Esophagus (tissue), 2 donors: ENCODE data around the gene KRT26. TPM values are rescaled to one million over a fixed set of nuclear protein-coding genes. Genes with fewer than 3 reads are reported as not detected.

ENCODE experiments used
- H3K27ac ChIP-seq, 2 donors: one replicate each; pipeline ENCODE4 v1.5.1; 2013; ENCODE audit warnings: low read depth in 2 of 2, mild to moderate bottlenecking in 2 of 2, inconsistent platforms in 1 of 2, low read length in 1 of 2, moderate library complexity in 1 of 2
- H3K27me3 ChIP-seq, 2 donors: one replicate each; pipeline ENCODE4 v1.6.1; 2013; ENCODE audit warnings: low read length in 2 of 2, control low read depth in 1 of 2, mild to moderate bottlenecking in 1 of 2; ENCODE audit not compliant: insufficient read depth in 2 of 2, control insufficient read depth in 1 of 2
- H3K36me3 ChIP-seq, 2 donors: one replicate each; pipeline ENCODE4 v1.6.1; 2013; ENCODE audit warnings: low read length in 1 of 2; ENCODE audit not compliant: control insufficient read depth in 2 of 2, insufficient read depth in 2 of 2
- H3K4me1 ChIP-seq, 2 donors: one replicate each; pipeline ENCODE4 v1.6.1; 2013; ENCODE audit warnings: low read length in 1 of 2; ENCODE audit not compliant: control insufficient read depth in 2 of 2, insufficient read depth in 2 of 2
- H3K4me3 ChIP-seq, 2 donors: one replicate each; pipeline ENCODE4 v1.5.1; 2013; ENCODE audit warnings: low read length in 2 of 2, mild to moderate bottlenecking in 2 of 2, low read depth in 1 of 2, moderate library complexity in 1 of 2
- H3K9me3 ChIP-seq, 2 donors: one replicate each; pipeline ENCODE4 v1.6.1; 2013; ENCODE audit warnings: mild to moderate bottlenecking in 2 of 2, low read depth in 1 of 2, low read length in 1 of 2, moderate library complexity in 1 of 2; ENCODE audit not compliant: control insufficient read depth in 2 of 2, insufficient read depth in 1 of 2
- WGBS, 2 donors: extraction: QIAGEN DNeasy Blood & Tissue Kit; methylation state at CpG; one replicate each; pipeline ENCODE4 v1.1.7; 2013; 5-methylcytosine and 5-hydroxymethylcytosine counted together
- polyA plus RNA-seq, 2 donors: library from polyadenylated mRNA; stranded (reverse); fragments of 200-250 nt; gene quantifications; one replicate each; pipeline ENCODE4 v1.2.3, GENCODE V29; 2013
- donor health status: healthy with polysubstance abuse.
- donor health status: Bipolar disorder and iron deficiency.

KRT26 gene
- polyA plus RNA-seq, 2 donors, result not detected

DNA sequence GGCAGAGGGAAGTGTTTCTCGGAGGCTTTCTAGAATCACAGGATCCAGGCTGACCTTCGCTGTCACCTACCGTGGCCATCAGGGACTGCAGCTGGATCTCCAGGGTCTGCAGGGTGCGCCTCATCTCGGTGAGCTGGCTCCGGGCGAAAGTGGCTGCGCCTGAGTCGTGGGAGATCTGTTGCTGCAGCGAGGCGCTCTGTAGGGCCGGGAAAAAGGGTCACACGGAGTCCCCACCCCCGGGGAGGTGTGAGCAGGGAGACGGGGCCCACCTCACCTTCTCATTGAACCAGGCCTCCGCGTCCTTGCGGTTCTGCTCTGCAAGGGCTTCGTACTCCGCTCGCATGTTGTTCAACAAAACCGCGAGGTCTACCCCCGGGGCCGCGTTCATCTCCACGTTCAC lies 24.8 kb upstream of the KRT26 start:
- Histone ChIP-seq H3K9me3 (no peaks in the 10 kb centered on the region), H3K4me1 (peaks cover 0 to 4% of the 10 kb centered on the region in 2 donors), H3K4me3 (no peak overlapping the region), H3K27ac (no peak overlapping the region), H3K36me3 (no peaks in the 10 kb centered on the region), H3K27me3 (no peaks in the 10 kb centered on the region)
- WGBS, 2 donors, result 81 to 84% methylated on average over 27 of the region's 27 CpGs

DNA sequence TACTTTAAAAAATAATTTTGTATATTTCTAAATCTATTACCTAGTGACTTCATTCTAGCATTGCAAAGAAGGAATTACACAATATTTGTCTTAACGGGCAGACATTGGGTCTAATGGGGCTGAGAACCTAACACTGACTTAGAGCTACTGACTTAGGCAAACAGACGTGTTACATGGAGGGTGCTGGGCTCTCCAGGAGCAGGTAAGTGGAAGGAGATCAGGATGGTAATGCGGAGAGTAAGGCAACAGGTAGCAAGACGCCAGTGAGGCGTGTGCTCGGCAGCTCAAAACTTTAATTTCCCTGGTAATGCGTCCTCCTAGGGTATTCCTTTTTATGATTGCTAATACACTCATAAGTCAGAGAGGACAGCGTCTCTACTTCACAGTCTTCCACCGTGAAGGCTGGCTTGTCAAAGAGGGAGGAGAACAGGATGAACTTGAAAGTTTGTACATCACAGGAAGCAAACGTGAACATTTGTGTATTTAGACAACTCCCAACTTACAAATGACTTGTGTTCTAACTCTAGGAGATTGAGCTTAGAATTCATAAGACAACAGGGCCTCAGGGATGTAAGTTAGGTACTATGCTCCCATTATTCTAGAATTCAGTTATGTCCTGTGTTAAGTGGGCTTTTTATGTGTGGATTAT lies 23.1 kb upstream of the KRT26 start:
- no peaks in the 10 kb centered on the region for H3K36me3 ChIP-seq
- H3K4me1 ChIP-seq, result peaks cover 0 to 4% of the 10 kb centered on the region in 2 donors
- H3K27ac ChIP-seq, result no peak overlapping the region
- no peaks in the 10 kb centered on the region for H3K9me3 ChIP-seq
- no peaks in the 10 kb centered on the region for H3K27me3 ChIP-seq
- WGBS, 2 donors, result 66 to 79% methylated on average over 10 of the region's 10 CpGs
- no peak overlapping the region for H3K4me3 ChIP-seq

DNA sequence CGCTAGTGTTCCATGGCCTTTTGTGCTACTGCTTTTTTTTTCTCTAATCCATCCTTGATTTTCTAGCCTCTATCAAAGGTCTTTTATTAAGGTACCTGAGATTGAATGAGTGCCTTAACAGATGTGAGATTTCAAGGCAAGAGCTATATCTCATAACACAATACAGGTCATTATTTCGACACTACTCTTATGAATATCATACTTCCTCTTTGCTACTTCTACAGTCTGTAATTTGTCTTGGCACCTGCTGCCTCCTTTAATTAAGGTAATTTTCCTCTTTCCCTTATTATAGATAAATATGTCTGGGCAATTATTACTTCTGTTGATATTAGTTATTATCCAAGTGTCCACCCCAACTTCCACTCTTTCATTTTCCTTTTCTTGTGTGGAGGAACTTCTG lies 22.5 kb upstream of the KRT26 start:
- H3K27me3 ChIP-seq, result no peaks in the 10 kb centered on the region
- no peaks in the 10 kb centered on the region for H3K36me3 ChIP-seq
- WGBS, 2 donors, result 82 to 87% methylated on average over 2 of the region's 2 CpGs
- H3K4me3 ChIP-seq, result no peak overlapping the region
- no peak overlapping the region for H3K27ac ChIP-seq
- H3K4me1 ChIP-seq, result peaks cover 0 to 4% of the 10 kb centered on the region in 2 donors
- no peaks in the 10 kb centered on the region for H3K9me3 ChIP-seq

DNA sequence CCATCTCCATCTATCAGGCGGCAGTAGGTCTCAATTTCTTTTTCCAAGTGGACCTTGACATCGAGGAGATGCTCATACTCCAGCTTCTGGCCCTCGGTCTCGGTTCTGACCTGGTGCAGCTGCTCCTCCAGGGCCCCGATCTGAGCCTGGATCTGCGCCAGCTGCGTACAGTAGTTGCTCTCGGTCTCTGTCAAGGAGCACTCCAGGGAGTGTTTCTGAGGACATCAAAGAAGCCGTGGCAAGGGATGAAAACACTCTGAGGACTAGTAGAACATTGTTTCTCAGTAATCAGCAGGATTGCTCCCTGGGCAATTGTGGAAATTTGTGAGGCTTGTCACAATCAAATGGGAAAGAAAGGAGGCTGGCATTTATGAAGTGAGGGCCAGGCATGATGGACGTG lies 21.8 kb upstream of the KRT26 start:
- Histone ChIP-seq H3K36me3 (no peaks in the 10 kb centered on the region), H3K9me3 (no peaks in the 10 kb centered on the region), H3K4me3 (no peak overlapping the region), H3K27me3 (no peaks in the 10 kb centered on the region), H3K27ac (no peak overlapping the region), H3K4me1 (peaks cover 0 to 4% of the 10 kb centered on the region in 2 donors)
- WGBS, 2 donors, result 68 to 72% methylated on average over 10 of the region's 10 CpGs

- Histone ChIP-seq H3K4me3 (no peak overlapping the region), H3K36me3 (no peaks in the 10 kb centered on the region), H3K27ac (no peak overlapping the region), H3K4me1 (peaks cover 0 to 4% of the 10 kb centered on the region in 2 donors), H3K27me3 (no peaks in the 10 kb centered on the region), H3K9me3 (no peaks in the 10 kb centered on the region)
- WGBS, 2 donors, result 27 to 28% methylated on average over 6 of the region's 6 CpGs
Measured at GRCh38 chr17:40791787-40792436, 19.9 kb upstream of the KRT26 start.

DNA sequence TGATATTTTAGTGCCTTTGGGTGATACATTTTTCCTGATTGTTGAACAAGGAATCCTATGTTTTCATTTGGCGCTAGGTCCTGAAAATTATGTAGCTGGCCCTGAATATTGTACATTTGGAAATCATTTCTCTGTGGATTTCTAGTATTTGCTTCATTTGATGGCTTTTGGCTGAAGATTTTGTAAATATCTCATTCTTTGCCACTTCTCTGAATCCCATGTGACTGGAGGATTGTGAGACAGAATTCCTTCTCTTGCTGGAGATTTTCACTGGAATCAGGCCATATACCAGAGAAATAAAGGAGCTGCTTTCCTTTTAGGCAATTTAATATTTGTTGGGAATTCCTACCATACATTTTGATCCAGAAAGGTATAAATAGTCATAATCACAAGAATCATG lies 19.1 kb upstream of the KRT26 start:
- Histone ChIP-seq H3K36me3 (no peaks in the 10 kb centered on the region), H3K4me3 (no peak overlapping the region), H3K27ac (no peak overlapping the region), H3K27me3 (no peaks in the 10 kb centered on the region), H3K9me3 (no peaks in the 10 kb centered on the region), H3K4me1 (peaks cover 0 to 2% of the 10 kb centered on the region in 2 donors)
- WGBS, 2 donors, result 82 to 84% methylated on average over 1 of the region's 1 CpG

DNA sequence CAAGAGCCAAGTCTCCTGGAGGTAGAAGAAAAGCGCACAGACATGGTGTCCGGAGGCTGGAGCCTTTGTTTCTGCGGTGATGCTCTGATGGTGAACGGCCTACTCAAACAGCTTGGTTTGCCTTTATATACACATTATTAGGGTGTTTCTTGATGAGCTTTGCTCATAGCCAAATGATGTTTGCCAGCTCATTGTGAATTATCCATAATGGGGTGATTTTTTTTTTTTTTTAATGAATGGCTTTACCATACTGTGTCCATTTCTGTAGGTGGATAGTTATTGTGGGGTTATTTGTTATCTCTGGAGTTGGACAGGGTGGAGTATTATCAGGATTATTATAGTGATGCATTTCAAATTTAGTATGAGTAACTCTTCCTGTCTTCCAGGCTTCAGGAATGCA lies 10.4 kb upstream of the KRT26 start, which contains the start of gene KRT27:
KRT27 (minus strand) TSS at position 101 of the 400 bp plus-strand sequence; CDS start at position 44, 57 bp downstream.
- Histone ChIP-seq H3K27ac (no peak within 1 kb of the TSS), H3K9me3 (no peaks in the 10 kb centered on the region), H3K4me3 (no peak within 1 kb of the TSS), H3K27me3 (no peaks in the 10 kb centered on the region), H3K36me3 (no peaks in the 10 kb centered on the region), H3K4me1 (no peaks in the 10 kb centered on the region)
- WGBS, 2 donors, result 92 to 98% methylated on average over 4 of the region's 4 CpGs

DNA sequence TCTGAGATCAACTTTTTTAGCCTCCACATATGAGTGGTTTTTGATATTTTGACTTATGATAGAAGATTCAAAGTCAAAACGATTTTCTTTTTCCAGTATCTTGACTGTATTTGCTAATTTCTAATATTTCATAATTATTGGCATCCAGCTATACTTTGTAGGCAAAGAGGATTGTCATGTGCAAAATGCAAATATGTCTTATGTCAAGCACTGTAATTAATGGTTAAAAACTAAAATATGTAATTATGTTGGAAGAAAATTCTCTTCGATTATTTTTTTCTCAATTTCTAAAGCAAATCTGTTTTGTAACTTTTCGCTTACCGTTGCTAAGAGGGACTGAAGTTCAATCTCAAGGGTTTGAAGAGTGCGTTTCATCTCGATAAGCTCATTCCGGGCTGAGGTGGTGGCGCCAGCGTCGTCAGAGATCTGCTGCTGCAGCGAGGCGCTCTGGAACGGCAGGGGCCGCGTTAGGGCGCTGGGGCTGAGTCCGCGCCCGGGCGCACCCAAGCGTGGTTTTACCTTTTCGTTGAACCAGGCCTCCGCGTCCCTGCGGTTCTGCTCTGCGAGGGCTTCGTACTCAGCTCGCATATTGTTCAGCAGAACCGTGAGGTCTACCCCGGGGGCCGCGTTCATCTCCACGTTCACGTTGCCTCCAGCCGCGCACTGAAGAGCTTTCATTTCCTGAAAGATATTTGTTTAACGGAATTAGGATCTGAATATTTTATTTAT lies 7.3 kb upstream of the KRT26 start:
- no peaks in the 10 kb centered on the region for H3K27me3 ChIP-seq
- no peaks in the 10 kb centered on the region for H3K9me3 ChIP-seq
- no peak overlapping the region for H3K27ac ChIP-seq
- 22 to 31% methylated on average over 37 of the region's 37 CpGs for WGBS, 2 donors
- no peaks in the 10 kb centered on the region for H3K36me3 ChIP-seq
- H3K4me1 ChIP-seq, result no peaks in the 10 kb centered on the region
- peak overlapping the region; percentile 1 to 18 for H3K4me3 ChIP-seq

DNA sequence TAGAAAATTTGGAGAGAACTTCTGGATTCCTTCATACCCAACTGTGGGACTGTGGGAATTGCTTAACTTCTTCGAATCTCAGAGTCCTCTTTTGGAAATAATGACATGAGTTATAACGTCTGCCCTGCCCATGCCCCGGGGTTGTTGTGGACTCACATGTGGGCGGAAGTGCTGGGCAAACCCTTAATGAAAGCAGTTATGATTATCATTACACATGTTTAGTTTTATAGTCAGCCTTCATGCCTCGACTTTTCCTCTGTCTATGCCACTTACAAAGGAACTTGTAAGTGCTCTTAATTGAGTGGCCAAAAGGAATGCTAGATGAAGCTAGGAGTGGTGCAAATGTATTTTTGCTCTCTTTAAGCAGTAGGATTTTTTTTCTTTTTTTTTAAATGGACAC lies 6.5 kb upstream of the KRT26 start:
- H3K4me1 ChIP-seq, result no peaks in the 10 kb centered on the region
- WGBS, 2 donors, result 38 to 53% methylated on average over 5 of the region's 5 CpGs
- no peaks in the 10 kb centered on the region for H3K9me3 ChIP-seq
- H3K36me3 ChIP-seq, result no peaks in the 10 kb centered on the region
- H3K4me3 ChIP-seq, result no peak overlapping the region
- no peaks in the 10 kb centered on the region for H3K27me3 ChIP-seq
- H3K27ac ChIP-seq, result no peak overlapping the region
